K562 (cell line): Measurements from ENCODE around the gene CCDC33. TPM values are rescaled to one million over a fixed set of nuclear protein-coding genes. Genes with fewer than 3 reads are reported as not detected.

Experiments used
- ATAC-seq: fragments of 200-7000 bp; cut with Tn5 transposase; 3 replicates; pipeline ENCODE4 v1.9.1; 2020; ENCODE audit warnings: moderate library complexity
- BruUV-seq: library from RNA; stranded (reverse); fragments of 400-500 nt; replicated peaks from 2 replicates; lab custom pipeline; 2021; lab: Mats Ljungman, UMichigan
- CTCF ChIA-PET: fragments of 300-600 bp; formaldehyde crosslinking; extraction: SDS; loops from one replicate; lab custom pipeline; 2021; ENCODE audit warnings: low intra/inter-chr PET ratio; lab: Yijun Ruan, JAX
- POLR2A ChIA-PET: fragments of 300-600, 350-650 bp; sonication (Branson Sonifier 250); formaldehyde crosslinking; extraction: SDS; loops from one replicate; lab custom pipeline; 2021; ENCODE audit warnings: antibody characterized with exemption, inconsistent platforms; lab: Yijun Ruan, JAX
- DNase-seq, 4 experiments: peaks; one replicate each; pipeline versions ENCODE4 v3.0.0 to v3.0.0-alpha.2; 2011 to 2018; ENCODE audit warnings: low spot score in 3 of 4, mixed read lengths in 3 of 4; ENCODE audit errors: extremely low read depth in 1 of 4
- FAIRE-seq: peaks from 2 replicates; lab custom pipeline; 2011; peaks lifted over from hg19 to GRCh38; lab: Jason Lieb, UNC
- H2AFZ ChIP-seq: 2 replicates; pipeline ENCODE4 v1.6.0; 2011; ENCODE audit warnings: low read depth, low read length, control low read depth, inconsistent platforms
- H3K27ac ChIP-seq: fragments of 200-600 bp; 3 replicates; pipeline ENCODE4 v1.8.0; 2011; ENCODE audit warnings: low read depth, mild to moderate bottlenecking, control low read depth, inconsistent platforms, low read length, moderate library complexity, mixed read lengths; ENCODE audit errors: extremely low read depth
- H3K27me3 ChIP-seq, 2 experiments: fragments of 300-600 bp in 1 of 2; 2 replicates in 1 of 2; 3 replicates in 1 of 2; pipeline versions ENCODE4 v1.6.0 to v1.8.0; 2011; ENCODE audit warnings: inconsistent platforms in 2 of 2, low read length in 2 of 2, mild to moderate bottlenecking in 1 of 2, mixed read lengths in 1 of 2, moderate library complexity in 1 of 2; ENCODE audit not compliant: control insufficient read depth in 2 of 2, insufficient read depth in 2 of 2
- H3K36me3 ChIP-seq: fragments of 300-600 bp; 3 replicates; pipeline ENCODE4 v1.8.0; 2011; ENCODE audit warnings: mild to moderate bottlenecking, low read length, inconsistent platforms; ENCODE audit not compliant: control insufficient read depth, insufficient read depth
- H3K4me1 ChIP-seq, 2 experiments: fragments of 200-600 bp in 1 of 2; replicated peaks in 1 of 2; 2 replicates in 1 of 2; 3 replicates in 1 of 2; pipeline versions ENCODE4 v1.5.1 to v1.8.0; 2011; ENCODE audit warnings: inconsistent platforms in 2 of 2, low read length in 2 of 2, mild to moderate bottlenecking in 1 of 2, mixed read lengths in 1 of 2, moderate library complexity in 1 of 2; ENCODE audit not compliant: control insufficient read depth in 2 of 2, insufficient read depth in 2 of 2
- H3K4me2 ChIP-seq: 2 replicates; pipeline ENCODE4 v1.6.1; 2011; ENCODE audit warnings: low read length, control low read depth, inconsistent platforms, mixed read lengths; ENCODE audit not compliant: insufficient read depth
- H3K4me3 ChIP-seq: fragments of 200-600 bp; sonication (generic), shearing (Covaris generic); 2 replicates; pipeline ENCODE4 v1.5.1; 2016; ENCODE audit warnings: control low read depth, inconsistent platforms
- H3K79me2 ChIP-seq: fragments of 200-600 bp; 3 replicates; pipeline ENCODE4 v1.8.0; 2011; ENCODE audit warnings: low read length, inconsistent platforms; ENCODE audit not compliant: control insufficient read depth, insufficient read depth
- H3K9ac ChIP-seq, 2 experiments: 2 replicates each; pipeline versions ENCODE4 v1.6.0 to v1.6.1; 2011; ENCODE audit warnings: low read depth in 2 of 2, low read length in 2 of 2, control low read depth in 1 of 2, inconsistent platforms in 1 of 2, mild to moderate bottlenecking in 1 of 2, mixed read lengths in 1 of 2; ENCODE audit not compliant: insufficient read depth in 1 of 2
- H3K9me1 ChIP-seq: one replicate; pipeline ENCODE4 v1.6.0; 2011; ENCODE audit warnings: inconsistent platforms, mild to moderate bottlenecking, low read length, moderate library complexity; ENCODE audit not compliant: control insufficient read depth, insufficient read depth
- H3K9me3 ChIP-seq: replicated peaks from 2 replicates; pipeline ENCODE4 v1.5.1; 2011; ENCODE audit warnings: low read depth, low read length, inconsistent platforms; ENCODE audit not compliant: control insufficient read depth, insufficient read depth
- H4K20me1 ChIP-seq: replicated peaks from 2 replicates; pipeline ENCODE4 v1.6.1; 2011; ENCODE audit warnings: low read length, inconsistent platforms, mixed read lengths; ENCODE audit not compliant: control insufficient read depth, insufficient read depth
- EHMT2 ChIP-seq: fragments of 450-650 bp; IDR thresholded peaks from 2 replicates; pipeline ENCODE4 v1.6.1; 2018; ENCODE audit warnings: antibody characterized with exemption
- ETS1 ChIP-seq: conservative IDR thresholded peaks from 2 replicates; pipeline ENCODE4 v1.6.1; 2011; ENCODE audit warnings: low read depth, mild to moderate bottlenecking, low read length; ENCODE audit not compliant: control insufficient read depth
- EZH2 ChIP-seq: IDR thresholded peaks from 2 replicates; pipeline ENCODE4 v1.6.1; 2012; ENCODE audit warnings: low read depth, mild to moderate bottlenecking, inconsistent platforms, low read length, borderline replicate concordance
- GATAD2B ChIP-seq: fragments of 450-650 bp; IDR thresholded peaks from 2 replicates; pipeline ENCODE4 v1.6.1; 2017; ENCODE audit warnings: mild to moderate bottlenecking, borderline replicate concordance
- MAZ ChIP-seq, 2 experiments: fragments of 450-650 bp in 1 of 2; sonication (generic) in 1 of 2; formaldehyde crosslinking; IDR thresholded peaks in 1 of 2; conservative IDR thresholded peaks in 1 of 2; 2 replicates each; pipeline versions ENCODE4 v1.4.0 to v1.5.0; 2020; ENCODE audit warnings: mild to moderate bottlenecking in 1 of 2, missing genetic modification reagents in 1 of 2
- MCM5 ChIP-seq: fragments of 450-650 bp; IDR thresholded peaks from 2 replicates; pipeline ENCODE4 v1.6.1; 2016; ENCODE audit warnings: low read depth
- NFE2 ChIP-seq: IDR thresholded peaks from 2 replicates; pipeline ENCODE4 v1.6.1; 2014; ENCODE audit warnings: antibody characterized with exemption, low read depth
- PRPF4 ChIP-seq: fragments of 200-400 bp; formaldehyde crosslinking; IDR thresholded peaks from one replicate; pipeline ENCODE4 v1.6.1; 2017; ENCODE audit warnings: low read length, low read depth, mild to moderate bottlenecking; ENCODE audit not compliant: insufficient read depth, poor library complexity, severe bottlenecking
- SMAD4 ChIP-seq: fragments of 250-450 bp; sonication (Bioruptor Pico); conservative IDR thresholded peaks from 2 replicates; pipeline ENCODE4 v1.8.0; 2021; ENCODE audit warnings: inconsistent platforms, mild to moderate bottlenecking, moderate library complexity
- SMARCC2 ChIP-seq: fragments of 450-650 bp; IDR thresholded peaks from 2 replicates; pipeline ENCODE4 v1.6.1; 2017; ENCODE audit warnings: antibody characterized with exemption, moderate library complexity, mild to moderate bottlenecking, low read depth
- STAT5A ChIP-seq: IDR thresholded peaks from 2 replicates; pipeline ENCODE4 v1.6.1; 2012; ENCODE audit warnings: low read length, inconsistent platforms, borderline replicate concordance
- ZEB2 ChIP-seq: fragments of 450-650 bp; IDR thresholded peaks from 2 replicates; pipeline ENCODE4 v1.6.1; 2016
- ZNF197 ChIP-seq: fragments of 200-800 bp; sonication (Bioruptor generic); IDR thresholded peaks from 2 replicates; pipeline ENCODE4 v1.6.1; 2016; ENCODE audit warnings: low read depth, missing genetic modification characterization, missing compliant biosample characterization
- ZNF561 ChIP-seq: fragments of 450-650 bp; formaldehyde crosslinking; conservative IDR thresholded peaks from 2 replicates; pipeline ENCODE4 v1.4.0; 2020; ENCODE audit warnings: mild to moderate bottlenecking, moderate library complexity
- WGBS: fragments of 100-300 bp; shearing (Covaris generic); methylation state at CpG from one replicate; pipeline ENCODE4 v1.1.6; 2016; ENCODE audit warnings: low coverage, mixed read lengths; ENCODE audit not compliant: insufficient coverage; ENCODE audit errors: missing lambda C conversion rate; 5-methylcytosine and 5-hydroxymethylcytosine counted together
- in situ Hi-C: fragments of 300-500 bp; cut with MboI; formaldehyde crosslinking; loops from 4 replicates; pipeline ENCODE4 v1.15.0; 2018; ENCODE audit warnings: inconsistent platforms, mixed read lengths
- intact Hi-C: fragments of 100-400 bp; cut with micrococcal nuclease; formaldehyde crosslinking; loops from 2 replicates; pipeline ENCODE4 v1.14.2; 2022
- polyA plus RNA-seq, 8 experiments: library from polyadenylated mRNA; depleted of rRNA in 4 of 8; stranded (reverse) in 5 of 8; unstranded in 3 of 8; fragments of >200 nt; fragmentation: Nextera tagmentation in 2 of 8; fragmentation: Illumina TruSeq in 1 of 8; extraction: Ambion mirVana in 2 of 8; extraction: Trizol in 1 of 8; gene quantifications; 2 replicates each; pipeline versions ENCODE4 v1.2.1 to v1.2.3, GENCODE V29; 2011 to 2014; ENCODE audit warnings: inconsistent platforms in 1 of 8, missing spikeins in 1 of 8
- total RNA-seq, 7 experiments: library from RNA; depleted of rRNA in 6 of 7; stranded (reverse); fragments of >200 nt in 6 of 7; fragmentation: Illumina TruSeq in 2 of 7; extraction: Trizol in 2 of 7; gene quantifications; 2 replicates each; pipeline versions ENCODE4 v1.2.1 to v1.2.3, GENCODE V29; 2011 to 2021; ENCODE audit warnings: low replicate concordance in 1 of 7
- TF ChIP-seq, protein P1 (sequence below): sonication (generic); formaldehyde crosslinking; IDR thresholded peaks from 2 replicates; pipeline ENCODE4 v1.8.1; 2022; ENCODE audit warnings: missing genetic modification reagents
- TF ChIP-seq, protein P2 (sequence below): IDR thresholded peaks from 2 replicates; pipeline ENCODE4 v1.6.1; 2014; ENCODE audit warnings: antibody characterized with exemption
- TF ChIP-seq, protein P3 (sequence below): IDR thresholded peaks from 2 replicates; pipeline ENCODE4 v1.6.1; 2016; ENCODE audit warnings: missing genetic modification characterization, missing compliant biosample characterization

CCDC33 gene
- total and polyA plus RNA-seq, 9 of the 15 experiments (the other 6 are each of a cell fraction or from before 2014, with no cell fraction given), result 0.08 to 1.1 (median 0.15) TPM; not detected in 4

- Histone ChIP-seq H3K9ac (no peak overlapping the region), H3K4me1 (peaks cover 0 to 5% of the 10 kb centered on the region in 2 experiments; a peak in 2 of 5 replicates), H3K9me3 (no peaks in the 10 kb centered on the region), H3K27ac (no peak overlapping the region), H3K27me3 (peaks cover 9 to 47% of the 10 kb centered on the region in 2 experiments; a peak in 3 of 5 replicates), H3K36me3 (no peaks in the 10 kb centered on the region), H2AFZ (no peak overlapping the region), H3K4me3 (no peak overlapping the region), H3K4me2 (no peak overlapping the region), H3K9me1 (no peaks in the 10 kb centered on the region), H4K20me1 (peaks cover 10% of the 10 kb centered on the region; the same call in 1 of the 2 replicates), H3K79me2 (no peaks in the 10 kb centered on the region)
- in situ Hi-C loops (no loop called here), intact Hi-C loops (no loop called here)
- BruUV-seq, result no TSS peak
- FAIRE-seq, result no peak
- ChIA-PET CTCF (no interaction called here), POLR2A (interaction anchor here (1.4 kb wide), 1 partner anchor 12 kb away, joined by 5 read pairs; no protein-coding TSS in a partner anchor)
- DNase-seq, result no peak
- 0% methylated on average over 4 of the region's 8 CpGs for WGBS
- no peak for ATAC-seq
- TF ChIP-seq MAZ (CRISPR knock-in tag; conservative IDR thresholded peaks at IDR 0.05 in 1 of 2, IDR thresholded peaks at IDR 0.05 in 1 of 2) (no peak), ZNF561 (CRISPR knock-in tag) (no peak), ETS1 (no peak), GATAD2B (no peak), SMARCC2 (no peak), STAT5A (no peak), ZNF197 (no peak), NFE2 (no peak), ZEB2 (no peak), SMAD4 (CRISPR knock-in tag) (no peak), PRPF4 (no peak), MCM5 (no peak), EZH2 (no peak), EHMT2 (no peak)
- TF ChIP-seq, protein P1, sequence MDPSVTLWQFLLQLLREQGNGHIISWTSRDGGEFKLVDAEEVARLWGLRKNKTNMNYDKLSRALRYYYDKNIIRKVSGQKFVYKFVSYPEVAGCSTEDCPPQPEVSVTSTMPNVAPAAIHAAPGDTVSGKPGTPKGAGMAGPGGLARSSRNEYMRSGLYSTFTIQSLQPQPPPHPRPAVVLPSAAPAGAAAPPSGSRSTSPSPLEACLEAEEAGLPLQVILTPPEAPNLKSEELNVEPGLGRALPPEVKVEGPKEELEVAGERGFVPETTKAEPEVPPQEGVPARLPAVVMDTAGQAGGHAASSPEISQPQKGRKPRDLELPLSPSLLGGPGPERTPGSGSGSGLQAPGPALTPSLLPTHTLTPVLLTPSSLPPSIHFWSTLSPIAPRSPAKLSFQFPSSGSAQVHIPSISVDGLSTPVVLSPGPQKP (CRISPR knock-in tag), result no peak
- TF ChIP-seq, protein P2, sequence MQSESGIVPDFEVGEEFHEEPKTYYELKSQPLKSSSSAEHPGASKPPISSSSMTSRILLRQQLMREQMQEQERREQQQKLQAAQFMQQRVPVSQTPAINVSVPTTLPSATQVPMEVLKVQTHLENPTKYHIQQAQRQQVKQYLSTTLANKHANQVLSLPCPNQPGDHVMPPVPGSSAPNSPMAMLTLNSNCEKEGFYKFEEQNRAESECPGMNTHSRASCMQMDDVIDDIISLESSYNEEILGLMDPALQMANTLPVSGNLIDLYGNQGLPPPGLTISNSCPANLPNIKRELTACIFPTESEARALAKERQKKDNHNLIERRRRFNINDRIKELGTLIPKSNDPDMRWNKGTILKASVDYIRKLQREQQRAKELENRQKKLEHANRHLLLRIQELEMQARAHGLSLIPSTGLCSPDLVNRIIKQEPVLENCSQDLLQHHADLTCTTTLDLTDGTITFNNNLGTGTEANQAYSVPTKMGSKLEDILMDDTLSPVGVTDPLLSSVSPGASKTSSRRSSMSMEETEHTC, result no peak
- TF ChIP-seq, protein P3, sequence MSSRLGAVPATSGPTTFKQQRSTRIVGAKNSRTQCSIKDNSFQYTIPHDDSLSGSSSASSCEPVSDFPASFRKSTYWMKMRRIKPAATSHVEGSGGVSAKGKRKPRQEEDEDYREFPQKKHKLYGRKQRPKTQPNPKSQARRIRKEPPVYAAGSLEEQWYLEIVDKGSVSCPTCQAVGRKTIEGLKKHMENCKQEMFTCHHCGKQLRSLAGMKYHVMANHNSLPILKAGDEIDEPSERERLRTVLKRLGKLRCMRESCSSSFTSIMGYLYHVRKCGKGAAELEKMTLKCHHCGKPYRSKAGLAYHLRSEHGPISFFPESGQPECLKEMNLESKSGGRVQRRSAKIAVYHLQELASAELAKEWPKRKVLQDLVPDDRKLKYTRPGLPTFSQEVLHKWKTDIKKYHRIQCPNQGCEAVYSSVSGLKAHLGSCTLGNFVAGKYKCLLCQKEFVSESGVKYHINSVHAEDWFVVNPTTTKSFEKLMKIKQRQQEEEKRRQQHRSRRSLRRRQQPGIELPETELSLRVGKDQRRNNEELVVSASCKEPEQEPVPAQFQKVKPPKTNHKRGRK, result no peak
Measured at GRCh38 chr15:74215958-74216357, 20.2 kb upstream of the CCDC33 start.
